Activated naive CD4-positive, alpha-beta T cell treated with Interleukin-2 at 50 U/mL for 16 hours (primary cell): Measurements from ENCODE around the gene GMIP.

Source experiments
- DNase-seq: peaks from one replicate; pipeline ENCODE4 v3.0.0-alpha.2; 2020

GMIP gene

GRCh38 chr19:19659646-19660245 is 16.3 kb upstream of the GMIP start:
- no peak for DNase-seq

GRCh38 chr19:19657397-19657783 is 13.9 kb upstream of the GMIP start:
- DNase-seq, result no peak

GRCh38 chr19:19656451-19657396 is 13.3 kb upstream of the GMIP start:
- DNase-seq, result no peak

GRCh38 chr19:19655641-19656343 is 12.3 kb upstream of the GMIP start:
- no peak for DNase-seq

- no peak for DNase-seq
Observed at GRCh38 chr19:19655051-19655594, 11.7 kb upstream of the GMIP start.

GRCh38 chr19:19654441-19654840 is 11.0 kb upstream of the GMIP start:
- no peak for DNase-seq

- DNase-seq, result no peak
Observed at GRCh38 chr19:19653597-19654147, 10.2 kb upstream of the GMIP start.

GRCh38 chr19:19652482-19653295 is 9.2 kb upstream of the GMIP start:
- DNase-seq, result no peak

GRCh38 chr19:19651076-19651475 is 7.6 kb upstream of the GMIP start:
- DNase-seq, result no peak

- no peak for DNase-seq
Observed at GRCh38 chr19:19650331-19650730, 6.9 kb upstream of the GMIP start.

GRCh38 chr19:19649580-19649995 is 6.1 kb upstream of the GMIP start:
- no peak for DNase-seq

- DNase-seq, result no peak
Observed at GRCh38 chr19:19649155-19649554, 5.7 kb upstream of the GMIP start.

GRCh38 chr19:19647037-19647835 is 3.8 kb upstream of the GMIP start:
- DNase-seq, result no peak

- no peak for DNase-seq
Observed at GRCh38 chr19:19645233-19645870, 1.9 kb upstream of the GMIP start.

- DNase-seq, result no peak
Observed at GRCh38 chr19:19644054-19644388, 564 bp upstream of the GMIP start.

GRCh38 chr19:19642506-19643157 is 825 bp downstream of the GMIP start:
- DNase-seq, result peak; percentile 60

GRCh38 chr19:19637523-19638251 is 5.8 kb downstream of the GMIP start:
- DNase-seq, result no peak

GRCh38 chr19:19637186-19637522 is 6.3 kb downstream of the GMIP start:
- DNase-seq, result no peak

- DNase-seq, result no peak
Observed at GRCh38 chr19:19636573-19637185, 6.8 kb downstream of the GMIP start.
